ENCODE results near the gene PREX1.
"Not testable (repeated sequence)": the region's sequence is repeated elsewhere in the genome, so short reads cannot be mapped to it uniquely, and the experiment has no call there.

PREX1 gene

GRCh38 chr20:48600470-48600945 lies 227.3 kb downstream of the PREX1 start:
- Histone ChIP-seq H2BK5ac (ENCODE audit: low read length) (no peak overlapping the region), H3K36me3 (replicated peaks in 1 of 2; ENCODE audit: control insufficient read depth in 2 of 2, insufficient read depth in 2 of 2, low read length in 2 of 2) (no peaks in the 10 kb centered on the region), H4K91ac (ENCODE audit: low read depth, low read length, poor library complexity) (no peak overlapping the region), H3K9ac (ENCODE audit: low read depth, low read length, poor library complexity) (peak overlapping the region; percentile 22), H3K14ac (ENCODE audit: low read length) (no peak overlapping the region), H2BK15ac (ENCODE audit: low read length) (peak overlapping the region; percentile 10), H2BK120ac (ENCODE audit: low read depth, low read length) (no peak overlapping the region), H3K4me2 (ENCODE audit: insufficient read depth, low read length, poor library complexity, severe bottlenecking) (no peak overlapping the region), H2AFZ (ENCODE audit: low read length) (no peak overlapping the region), H3K27ac (replicated peaks; ENCODE audit: low read length) (no peak overlapping the region), H2AK5ac (ENCODE audit: low read depth, low read length) (peak overlapping the region; percentile 76), H3K23ac (ENCODE audit: low read depth, low read length, poor library complexity) (no peak overlapping the region), H4K8ac (ENCODE audit: low read depth, low read length) (no peak overlapping the region), H3K27me3 (ENCODE audit: control insufficient read depth in 3 of 3, insufficient read depth in 3 of 3, low read depth in 1 of 3, low read length in 3 of 3) (peaks cover 0 to 26% (median 2%) of the 10 kb centered on the region in 3 experiments), H3K4me3 (ENCODE audit: low read length in 2 of 2) (no peak overlapping the region), H3K18ac (ENCODE audit: low read length) (peak overlapping the region; percentile 21), H3K9me3 (replicated peaks in 1 of 2; ENCODE audit: control insufficient read depth in 2 of 2, insufficient read depth in 1 of 2, low read depth in 1 of 2, low read length in 2 of 2) (peaks cover 0 to 2% of the 10 kb centered on the region in 2 donors), H2BK12ac (ENCODE audit: low read length) (no peak overlapping the region), H3K4me1 (ENCODE audit: control insufficient read depth in 2 of 2, insufficient read depth in 1 of 2, low read depth in 1 of 2, low read length in 2 of 2) (peaks cover 0 to 5% of the 10 kb centered on the region in 2 donors), H3K79me1 (ENCODE audit: low read depth, low read length) (no peaks in the 10 kb centered on the region), H3K4ac (ENCODE audit: low read length) (no peak overlapping the region)
- no CpG with 5 or more reads among the region's 10 CpGs for WGBS, 2 donors (ENCODE audit: extremely low coverage in 2 of 2, insufficient read length in 2 of 2, insufficient replicate concordance in 1 of 2)
- no peak for DNase-seq (ENCODE audit: low spot score)

GRCh38 chr20:48599748-48600469 lies 227.9 kb downstream of the PREX1 start:
- Histone ChIP-seq H3K79me1 (ENCODE audit: low read depth, low read length) (no peaks in the 10 kb centered on the region), H3K27me3 (ENCODE audit: control insufficient read depth in 3 of 3, insufficient read depth in 3 of 3, low read depth in 1 of 3, low read length in 3 of 3) (peaks cover 0 to 20% (median 2%) of the 10 kb centered on the region in 3 experiments), H3K4me2 (ENCODE audit: insufficient read depth, low read length, poor library complexity, severe bottlenecking) (no peak overlapping the region), H2AFZ (ENCODE audit: low read length) (no peak overlapping the region), H2BK120ac (ENCODE audit: low read depth, low read length) (no peak overlapping the region), H3K9ac (ENCODE audit: low read depth, low read length, poor library complexity) (no peak overlapping the region), H3K18ac (ENCODE audit: low read length) (peak overlapping the region; percentile 21), H3K4ac (ENCODE audit: low read length) (no peak overlapping the region), H3K27ac (replicated peaks; ENCODE audit: low read length) (no peak overlapping the region), H3K23ac (ENCODE audit: low read depth, low read length, poor library complexity) (no peak overlapping the region), H4K8ac (ENCODE audit: low read depth, low read length) (no peak overlapping the region), H2BK12ac (ENCODE audit: low read length) (no peak overlapping the region), H3K36me3 (replicated peaks in 1 of 2; ENCODE audit: control insufficient read depth in 2 of 2, insufficient read depth in 2 of 2, low read length in 2 of 2) (no peaks in the 10 kb centered on the region), H3K4me3 (ENCODE audit: low read length in 2 of 2) (no peak overlapping the region), H3K4me1 (ENCODE audit: control insufficient read depth in 2 of 2, insufficient read depth in 1 of 2, low read depth in 1 of 2, low read length in 2 of 2) (peaks cover 0 to 5% of the 10 kb centered on the region in 2 donors), H2AK5ac (ENCODE audit: low read depth, low read length) (peak overlapping the region; percentile 76), H3K14ac (ENCODE audit: low read length) (no peak overlapping the region), H2BK5ac (ENCODE audit: low read length) (no peak overlapping the region), H3K9me3 (replicated peaks in 1 of 2; ENCODE audit: control insufficient read depth in 2 of 2, insufficient read depth in 1 of 2, low read depth in 1 of 2, low read length in 2 of 2) (peaks cover 0 to 2% of the 10 kb centered on the region in 2 donors), H2BK15ac (ENCODE audit: low read length) (peak overlapping the region; percentile 10), H4K91ac (ENCODE audit: low read depth, low read length, poor library complexity) (no peak overlapping the region)
- no CpG with 5 or more reads among the region's 11 CpGs for WGBS, 2 donors (ENCODE audit: extremely low coverage in 2 of 2, insufficient read length in 2 of 2, insufficient replicate concordance in 1 of 2)
- no peak for DNase-seq (ENCODE audit: low spot score)

- Histone ChIP-seq H3K79me1 (ENCODE audit: low read depth, low read length) (no peaks in the 10 kb centered on the region), H3K36me3 (replicated peaks in 1 of 2; ENCODE audit: control insufficient read depth in 2 of 2, insufficient read depth in 2 of 2, low read length in 2 of 2) (no peaks in the 10 kb centered on the region), H3K4ac (ENCODE audit: low read length) (no peak overlapping the region), H2BK15ac (ENCODE audit: low read length) (no peak overlapping the region), H2BK120ac (ENCODE audit: low read depth, low read length) (no peak overlapping the region), H3K4me3 (ENCODE audit: low read length in 2 of 2) (no peak overlapping the region), H2BK5ac (ENCODE audit: low read length) (no peak overlapping the region), H4K8ac (ENCODE audit: low read depth, low read length) (no peak overlapping the region), H3K18ac (ENCODE audit: low read length) (no peak overlapping the region), H3K9me3 (replicated peaks in 1 of 2; ENCODE audit: control insufficient read depth in 2 of 2, insufficient read depth in 1 of 2, low read depth in 1 of 2, low read length in 2 of 2) (peaks cover 0 to 2% of the 10 kb centered on the region in 2 donors), H2AK5ac (ENCODE audit: low read depth, low read length) (peak overlapping the region; percentile 32), H3K9ac (ENCODE audit: low read depth, low read length, poor library complexity) (no peak overlapping the region), H2BK12ac (ENCODE audit: low read length) (no peak overlapping the region), H3K23ac (ENCODE audit: low read depth, low read length, poor library complexity) (no peak overlapping the region), H4K91ac (ENCODE audit: low read depth, low read length, poor library complexity) (no peak overlapping the region), H3K14ac (ENCODE audit: low read length) (no peak overlapping the region), H3K27me3 (ENCODE audit: control insufficient read depth in 3 of 3, insufficient read depth in 3 of 3, low read depth in 1 of 3, low read length in 3 of 3) (peaks cover 0 to 20% (median 2%) of the 10 kb centered on the region in 3 experiments), H2AFZ (ENCODE audit: low read length) (no peak overlapping the region), H3K27ac (replicated peaks; ENCODE audit: low read length) (no peak overlapping the region), H3K4me1 (ENCODE audit: control insufficient read depth in 2 of 2, insufficient read depth in 1 of 2, low read depth in 1 of 2, low read length in 2 of 2) (peaks cover 0 to 5% of the 10 kb centered on the region in 2 donors), H3K4me2 (ENCODE audit: insufficient read depth, low read length, poor library complexity, severe bottlenecking) (no peak overlapping the region)
- DNase-seq (ENCODE audit: low spot score) = no peak
- no CpG with 5 or more reads among the region's 7 CpGs for WGBS, 2 donors (ENCODE audit: extremely low coverage in 2 of 2, insufficient read length in 2 of 2, insufficient replicate concordance in 1 of 2)
These were observed 228.6 kb downstream of the PREX1 start for GRCh38 chr20:48599106-48599747.

- H3K14ac ChIP-seq (ENCODE audit: low read length); H3K9me3 ChIP-seq (replicated peaks in 1 of 2; ENCODE audit: control insufficient read depth in 2 of 2, insufficient read depth in 1 of 2, low read depth in 1 of 2, low read length in 2 of 2); H2BK12ac ChIP-seq (ENCODE audit: low read length); H2BK5ac ChIP-seq (ENCODE audit: low read length); H3K23ac ChIP-seq (ENCODE audit: low read depth, low read length, poor library complexity); H3K4ac ChIP-seq (ENCODE audit: low read length); H2AFZ ChIP-seq (ENCODE audit: low read length); H3K4me2 ChIP-seq (ENCODE audit: insufficient read depth, low read length, poor library complexity, severe bottlenecking); H4K8ac ChIP-seq (ENCODE audit: low read depth, low read length); H3K4me1 ChIP-seq (ENCODE audit: control insufficient read depth in 2 of 2, insufficient read depth in 1 of 2, low read depth in 1 of 2, low read length in 2 of 2); H4K91ac ChIP-seq (ENCODE audit: low read depth, low read length, poor library complexity); H3K9ac ChIP-seq (ENCODE audit: low read depth, low read length, poor library complexity); H3K79me1 ChIP-seq (ENCODE audit: low read depth, low read length); DNase-seq (ENCODE audit: low spot score); H2BK120ac ChIP-seq (ENCODE audit: low read depth, low read length); H3K36me3 ChIP-seq (replicated peaks in 1 of 2; ENCODE audit: control insufficient read depth in 2 of 2, insufficient read depth in 2 of 2, low read length in 2 of 2); H3K27ac ChIP-seq (replicated peaks; ENCODE audit: low read length); H3K4me3 ChIP-seq (ENCODE audit: low read length in 2 of 2); H2BK15ac ChIP-seq (ENCODE audit: low read length); H3K18ac ChIP-seq (ENCODE audit: low read length): not testable (repeated sequence)
- no CpG with 5 or more reads among the region's 16 CpGs for WGBS, 2 donors (ENCODE audit: extremely low coverage in 2 of 2, insufficient read length in 2 of 2, insufficient replicate concordance in 1 of 2)
- H2AK5ac ChIP-seq (ENCODE audit: low read depth, low read length) = peak overlapping the region; percentile 32
- peaks cover 0 to 20% (median 2%) of the 10 kb centered on the region in 3 experiments for H3K27me3 ChIP-seq (ENCODE audit: control insufficient read depth in 3 of 3, insufficient read depth in 3 of 3, low read depth in 1 of 3, low read length in 3 of 3)
These were observed 229.4 kb downstream of the PREX1 start for GRCh38 chr20:48598303-48598941.
